DMS 273 (cell line): ENCODE results near the gene PACSIN3.

Source experiments
- DNase-seq: peaks from one replicate; lab custom pipeline; 2025; ENCODE audit not compliant: unreplicated experiment; lab: John Stamatoyannopoulos, UW

PACSIN3 gene

GRCh38 chr11:47177229-47177845 is 8.9 kb downstream of the PACSIN3 start:
- DNase-seq: peak; percentile 84

GRCh38 chr11:47176328-47177228 is 9.7 kb downstream of the PACSIN3 start, which contains the start of gene ARFGAP2:
Gene ARFGAP2, minus strand, starts transcription at chr11:47176879. Its CDS starts 26 bp downstream, at chr11:47176853.
- DNase-seq: peak; percentile 96

- no peak for DNase-seq
Observed at GRCh38 chr11:47175746-47176327, 10.4 kb downstream of the PACSIN3 start.

- no peak for DNase-seq
Observed at GRCh38 chr11:47172740-47173336, 13.4 kb downstream of the PACSIN3 start.

GRCh38 chr11:47171856-47172255 is 14.4 kb downstream of the PACSIN3 start:
- DNase-seq: no peak

GRCh38 chr11:47171061-47171838 is 15.0 kb downstream of the PACSIN3 start:
- no peak for DNase-seq

GRCh38 chr11:47166368-47166767 is 19.9 kb downstream of the PACSIN3 start:
- DNase-seq: no peak

- DNase-seq: no peak
Observed at GRCh38 chr11:47165253-47165840, 20.9 kb downstream of the PACSIN3 start.

GRCh38 chr11:47164321-47164720 is 21.9 kb downstream of the PACSIN3 start:
- no peak for DNase-seq

GRCh38 chr11:47163898-47164297 is 22.3 kb downstream of the PACSIN3 start:
- DNase-seq: no peak

GRCh38 chr11:47163193-47163592 is 23.0 kb downstream of the PACSIN3 start:
- no peak for DNase-seq

GRCh38 chr11:47162426-47162825 is 23.8 kb downstream of the PACSIN3 start:
- no peak for DNase-seq

- no peak for DNase-seq
Observed at GRCh38 chr11:47161890-47162289, 24.3 kb downstream of the PACSIN3 start.

GRCh38 chr11:47161134-47161854 is 24.9 kb downstream of the PACSIN3 start:
- DNase-seq: peak; percentile 84

GRCh38 chr11:47160753-47161133 is 25.5 kb downstream of the PACSIN3 start:
- no peak for DNase-seq

- DNase-seq: no peak
Observed at GRCh38 chr11:47158242-47158641, 28.0 kb downstream of the PACSIN3 start.

GRCh38 chr11:47157805-47158204 is 28.4 kb downstream of the PACSIN3 start:
- DNase-seq: no peak

- no peak for DNase-seq
Observed at GRCh38 chr11:47156951-47157350, 29.3 kb downstream of the PACSIN3 start.

GRCh38 chr11:47156333-47156732 is 29.9 kb downstream of the PACSIN3 start:
- no peak for DNase-seq

- no peak for DNase-seq
Observed at GRCh38 chr11:47155879-47156278, 30.4 kb downstream of the PACSIN3 start.
